ENCODE data around the gene MADD. TPM values are rescaled to one million over a fixed set of nuclear protein-coding genes. Genes with fewer than 3 reads are reported as not detected.
"Not testable (repeated sequence)": the region's sequence is repeated elsewhere in the genome, so short reads cannot be mapped to it uniquely, and the experiment has no call there.

The MADD gene
- total and polyA plus RNA-seq, 2 donors, result 28.9 to 32.9 TPM

- WGBS, result over 99% methylated on average over 3 of the region's 3 CpGs
- Histone ChIP-seq H3K27ac (ENCODE audit: low read depth) (no peak overlapping the region), H3K4me3 (ENCODE audit: low read depth, low read length) (no peak overlapping the region), H3K4me1 (ENCODE audit: insufficient read depth) (no peaks in the 10 kb centered on the region), H3K36me3 (ENCODE audit: insufficient read depth) (peaks cover 10% of the 10 kb centered on the region)
- DNase-seq (ENCODE audit: extremely low spot score), result no peak
Observed at GRCh38 chr11:47299078-47299477, 29.1 kb downstream of the MADD start.

GRCh38 chr11:47302853-47303252, 32.9 kb downstream of the MADD start:
- no peaks in the 10 kb centered on the region for H3K4me1 ChIP-seq (ENCODE audit: insufficient read depth)
- H3K27ac ChIP-seq (ENCODE audit: low read depth), result no peak overlapping the region
- no peak overlapping the region for H3K4me3 ChIP-seq (ENCODE audit: low read depth, low read length)
- 100% methylated on average over 1 of the region's 1 CpG for WGBS
- no peak for DNase-seq (ENCODE audit: extremely low spot score)
- peaks cover 4% of the 10 kb centered on the region for H3K36me3 ChIP-seq (ENCODE audit: insufficient read depth)

- H3K27ac ChIP-seq (ENCODE audit: low read depth), result no peak overlapping the region
- WGBS, result 96% methylated on average over 3 of the region's 3 CpGs
Observed at GRCh38 chr11:47305734-47306483, 36.0 kb downstream of the MADD start.

GRCh38 chr11:47306484-47306844, 36.5 kb downstream of the MADD start:
- peaks cover 4% of the 10 kb centered on the region for H3K36me3 ChIP-seq (ENCODE audit: insufficient read depth)
- H3K27ac ChIP-seq (ENCODE audit: low read depth), result no peak overlapping the region

More at GRCh38 chr11:47305734-47306483, 36.0 kb downstream of the MADD start:
- H3K4me1 ChIP-seq (ENCODE audit: insufficient read depth), result no peaks in the 10 kb centered on the region
- H3K36me3 ChIP-seq (ENCODE audit: insufficient read depth), result peaks cover 4% of the 10 kb centered on the region
- no peak overlapping the region for H3K4me3 ChIP-seq (ENCODE audit: low read depth, low read length)
- no peak for DNase-seq (ENCODE audit: extremely low spot score)

DNA sequence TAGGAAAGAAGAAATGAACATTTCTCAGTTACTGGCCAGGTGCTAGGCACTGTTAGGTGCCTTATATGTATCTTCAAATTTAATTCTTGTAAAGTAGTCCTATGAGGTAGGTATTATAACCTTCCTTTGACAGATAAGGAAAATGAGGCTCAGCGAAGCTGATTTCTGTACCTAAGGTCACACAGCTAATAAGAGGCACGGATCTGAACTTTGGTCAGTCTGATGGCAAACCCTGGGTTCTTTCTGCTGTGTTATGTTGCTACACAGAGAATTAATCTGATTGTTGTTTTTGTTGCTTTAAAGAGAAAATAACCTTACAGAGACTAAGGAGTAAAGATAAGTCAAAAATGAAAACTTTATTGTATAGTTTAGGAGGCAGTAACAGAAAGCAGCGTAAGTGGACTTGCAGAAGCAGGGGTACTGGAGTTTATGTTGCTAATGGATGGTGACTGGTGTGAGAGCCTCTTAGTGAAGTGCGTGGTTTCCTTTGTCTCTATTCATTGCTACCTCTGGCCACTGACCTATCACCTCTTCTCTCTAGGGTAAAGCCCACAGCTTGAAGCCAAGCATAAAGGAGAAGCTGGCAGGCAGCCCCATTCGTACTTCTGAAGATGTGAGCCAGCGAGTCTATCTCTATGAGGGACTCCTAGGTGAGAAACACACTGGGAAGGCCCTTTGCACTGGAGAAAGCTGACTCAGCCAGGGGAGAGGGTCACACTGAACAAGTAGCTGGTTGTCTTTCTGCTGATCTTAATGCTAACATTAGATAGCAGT, 38.3 kb downstream of the MADD start:
- H3K27ac ChIP-seq (ENCODE audit: low read depth), result no peak overlapping the region
- no peak overlapping the region for H3K4me3 ChIP-seq (ENCODE audit: low read depth, low read length)
- H3K4me1 ChIP-seq (ENCODE audit: insufficient read depth), result no peaks in the 10 kb centered on the region
- WGBS, result 93% methylated on average over 6 of the region's 6 CpGs
- no peak for DNase-seq (ENCODE audit: extremely low spot score)
- peaks cover 4% of the 10 kb centered on the region for H3K36me3 ChIP-seq (ENCODE audit: insufficient read depth)

More at GRCh38 chr11:47306484-47306844, 36.5 kb downstream of the MADD start:
- no peak overlapping the region for H3K4me3 ChIP-seq (ENCODE audit: low read depth, low read length)
- 85% methylated on average over 1 of the region's 1 CpG for WGBS
- no peak for DNase-seq (ENCODE audit: extremely low spot score)
- H3K4me1 ChIP-seq (ENCODE audit: insufficient read depth), result no peaks in the 10 kb centered on the region

DNA sequence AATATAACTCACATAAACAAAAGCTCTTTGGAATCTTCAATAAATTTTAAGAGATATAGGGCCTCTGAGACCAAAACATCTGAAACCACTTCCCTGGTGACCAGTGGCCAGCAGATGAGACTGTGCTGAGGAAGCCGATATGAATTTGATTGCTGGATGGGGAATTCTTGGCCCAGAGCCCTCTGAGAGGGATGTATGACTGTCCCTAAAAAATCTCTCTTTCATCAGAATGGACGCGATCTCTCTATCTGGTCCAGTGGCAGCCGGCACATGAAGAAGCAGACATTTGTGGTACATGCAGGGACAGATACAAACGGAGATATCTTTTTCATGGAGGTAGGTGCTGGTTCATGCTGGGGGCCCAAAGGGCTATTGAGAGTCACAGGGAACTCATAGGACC, 45.1 kb downstream of the MADD start:
- no peaks in the 10 kb centered on the region for H3K4me1 ChIP-seq (ENCODE audit: insufficient read depth)
- peaks cover 7% of the 10 kb centered on the region for H3K36me3 ChIP-seq (ENCODE audit: insufficient read depth)
- DNase-seq (ENCODE audit: extremely low spot score), result no peak
- no peak overlapping the region for H3K27ac ChIP-seq (ENCODE audit: low read depth)
- WGBS, result 81% methylated on average over 5 of the region's 5 CpGs
- H3K4me3 ChIP-seq (ENCODE audit: low read depth, low read length), result no peak overlapping the region

DNA sequence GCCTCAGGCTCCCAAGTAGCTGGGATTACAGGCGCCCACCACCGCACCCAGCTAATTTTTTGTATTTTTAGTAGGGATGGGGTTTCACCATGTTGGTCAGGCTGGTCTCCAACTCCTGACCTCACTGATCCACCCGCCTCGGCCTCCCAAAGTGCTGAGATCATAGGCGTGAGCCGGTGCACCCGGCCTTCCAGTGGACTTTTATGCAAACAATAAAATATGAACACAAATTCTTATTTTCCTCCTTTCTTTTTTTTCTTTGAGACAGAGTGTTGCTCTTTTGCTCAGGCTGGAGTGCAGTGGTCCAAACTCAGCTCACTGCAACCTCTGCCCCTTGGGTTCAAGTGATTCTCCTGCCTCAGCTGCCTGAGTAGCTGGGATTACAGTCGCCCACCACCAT, 46.6 kb downstream of the MADD start:
- H3K4me3 ChIP-seq (ENCODE audit: low read depth, low read length); H3K36me3 ChIP-seq (ENCODE audit: insufficient read depth): not testable (repeated sequence)

GRCh38 chr11:47317064-47317828, 47.3 kb downstream of the MADD start:
- DNase-seq (ENCODE audit: extremely low spot score), result no peak
- Histone ChIP-seq H3K36me3 (ENCODE audit: insufficient read depth) (peaks cover 4% of the 10 kb centered on the region), H3K27ac (ENCODE audit: low read depth) (no peak overlapping the region), H3K4me1 (ENCODE audit: insufficient read depth) (no peaks in the 10 kb centered on the region), H3K4me3 (ENCODE audit: low read depth, low read length) (no peak overlapping the region)
- whole genome bisulfite sequencing, result 88% methylated on average over 5 of the region's 5 CpGs

More for the DNA sequence above, 46.6 kb downstream of the MADD start:
- WGBS, result 94% methylated on average over 8 of the region's 8 CpGs
- not testable (repeated sequence) for DNase-seq (ENCODE audit: extremely low spot score); H3K4me1 ChIP-seq (ENCODE audit: insufficient read depth); H3K27ac ChIP-seq (ENCODE audit: low read depth)

DNA sequence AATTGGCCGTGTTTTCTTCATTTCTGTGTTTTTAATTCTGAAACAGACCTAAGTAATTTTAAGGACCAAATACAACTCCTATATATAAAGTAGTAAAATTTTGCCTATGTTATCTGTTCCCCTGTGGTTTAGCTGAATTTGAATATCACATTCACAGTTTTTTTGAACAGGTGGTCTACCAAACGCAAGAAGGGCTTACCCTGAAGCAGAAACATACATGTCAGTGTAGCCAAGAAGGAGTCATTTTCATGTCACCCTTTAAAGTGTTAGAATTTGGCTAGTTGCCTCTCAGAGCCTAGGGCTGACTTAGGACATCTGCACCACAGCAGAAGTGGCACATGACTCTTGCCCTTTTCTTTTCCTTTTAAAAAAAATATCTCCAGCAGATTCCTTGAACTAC, 48.2 kb downstream of the MADD start:
- H3K27ac ChIP-seq (ENCODE audit: low read depth), result no peak overlapping the region
- H3K4me1 ChIP-seq (ENCODE audit: insufficient read depth), result no peaks in the 10 kb centered on the region
- WGBS, result 87% methylated on average over 2 of the region's 2 CpGs
- peaks cover 4% of the 10 kb centered on the region for H3K36me3 ChIP-seq (ENCODE audit: insufficient read depth)
- no peak overlapping the region for H3K4me3 ChIP-seq (ENCODE audit: low read depth, low read length)
- no peak for DNase-seq (ENCODE audit: extremely low spot score)

GRCh38 chr11:47324520-47324919, 54.6 kb downstream of the MADD start:
- peaks cover 1% of the 10 kb centered on the region for H3K4me1 ChIP-seq (ENCODE audit: insufficient read depth)
- H3K4me3 ChIP-seq (ENCODE audit: low read depth, low read length), result no peak overlapping the region
- WGBS, result 92% methylated on average over 12 of the region's 12 CpGs
- no peak for DNase-seq (ENCODE audit: extremely low spot score)
- peaks cover 7% of the 10 kb centered on the region for H3K36me3 ChIP-seq (ENCODE audit: insufficient read depth)
- H3K27ac ChIP-seq (ENCODE audit: low read depth), result no peak overlapping the region

- H3K36me3 ChIP-seq (ENCODE audit: insufficient read depth), result peaks cover 7% of the 10 kb centered on the region
- WGBS, result 73% methylated on average over 15 of the region's 15 CpGs
- DNase-seq (ENCODE audit: extremely low spot score), result no peak
Observed at GRCh38 chr11:47325271-47326041, 55.5 kb downstream of the MADD start.

GRCh38 chr11:47326198-47326597, 56.3 kb downstream of the MADD start:
- Histone ChIP-seq H3K4me1 (ENCODE audit: insufficient read depth) (peaks cover 1% of the 10 kb centered on the region), H3K27ac (ENCODE audit: low read depth) (no peak overlapping the region), H3K4me3 (ENCODE audit: low read depth, low read length) (no peak overlapping the region), H3K36me3 (ENCODE audit: insufficient read depth) (peaks cover 7% of the 10 kb centered on the region)
- DNase-seq (ENCODE audit: extremely low spot score), result no peak
- WGBS, result 96% methylated on average over 12 of the region's 12 CpGs

More at GRCh38 chr11:47325271-47326041, 55.5 kb downstream of the MADD start:
- no peak overlapping the region for H3K4me3 ChIP-seq (ENCODE audit: low read depth, low read length)
- H3K27ac ChIP-seq (ENCODE audit: low read depth), result no peak overlapping the region
- peaks cover 1% of the 10 kb centered on the region for H3K4me1 ChIP-seq (ENCODE audit: insufficient read depth)

- no peak for DNase-seq (ENCODE audit: extremely low spot score)
- Histone ChIP-seq H3K27ac (ENCODE audit: low read depth) (no peak overlapping the region), H3K4me3 (ENCODE audit: low read depth, low read length) (no peak overlapping the region), H3K4me1 (ENCODE audit: insufficient read depth) (peaks cover 1% of the 10 kb centered on the region), H3K36me3 (ENCODE audit: insufficient read depth) (peaks cover 7% of the 10 kb centered on the region)
- 91% methylated on average over 13 of the region's 13 CpGs for WGBS
Observed at GRCh38 chr11:47327025-47327424, 57.1 kb downstream of the MADD start.
